NCI-H1417 treated with DMSO at 0.1 percent for 48 hours (cell line): ENCODE measurements around the gene WDR35.

Experiments
- DNase-seq: peaks from one replicate; lab custom pipeline; 2025; lab: John Stamatoyannopoulos, UW

WDR35 gene

DNA sequence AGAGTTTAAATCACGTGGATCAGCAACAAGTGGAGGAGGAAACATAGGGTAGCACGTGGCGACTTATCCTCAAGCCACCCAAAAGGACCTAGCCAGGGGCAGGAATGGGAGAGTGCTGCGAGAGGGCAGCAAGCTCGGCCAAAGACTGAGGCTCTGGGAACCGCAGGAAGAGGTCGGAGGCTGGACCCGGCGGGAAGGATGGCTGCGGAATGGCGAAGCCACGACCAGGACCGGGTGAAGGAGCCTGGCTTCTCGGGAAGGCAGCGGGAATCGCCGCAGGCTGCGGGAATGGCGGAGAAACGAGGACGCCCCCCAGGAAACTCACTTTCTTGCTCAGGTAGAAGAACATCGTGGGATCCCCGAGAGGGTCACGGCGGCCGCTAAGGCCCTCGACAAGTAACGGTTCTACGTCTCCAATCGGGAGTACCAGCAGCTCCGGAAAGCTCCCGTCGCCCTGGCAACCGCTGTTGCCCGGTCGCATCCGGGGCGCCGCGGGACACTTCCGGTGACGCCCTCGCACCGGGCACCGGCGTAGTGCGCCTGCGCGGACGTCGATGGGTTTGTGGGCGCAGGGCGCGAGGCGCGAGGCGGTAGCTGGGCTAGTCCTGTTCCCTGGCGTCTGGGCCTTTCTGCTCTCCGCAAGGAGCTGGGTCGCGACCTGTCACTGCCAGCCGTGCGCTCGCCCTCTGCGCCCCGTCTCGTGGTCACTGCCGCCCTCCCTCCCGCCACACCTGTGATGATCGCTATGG lies at the start of gene WDR35:
Gene WDR35 (minus strand): TSS at position 439 of the 749 bp plus-strand sequence. CDS start 90 bp downstream, at position 349.
- DNase-seq, result peak; percentile 67

DNA sequence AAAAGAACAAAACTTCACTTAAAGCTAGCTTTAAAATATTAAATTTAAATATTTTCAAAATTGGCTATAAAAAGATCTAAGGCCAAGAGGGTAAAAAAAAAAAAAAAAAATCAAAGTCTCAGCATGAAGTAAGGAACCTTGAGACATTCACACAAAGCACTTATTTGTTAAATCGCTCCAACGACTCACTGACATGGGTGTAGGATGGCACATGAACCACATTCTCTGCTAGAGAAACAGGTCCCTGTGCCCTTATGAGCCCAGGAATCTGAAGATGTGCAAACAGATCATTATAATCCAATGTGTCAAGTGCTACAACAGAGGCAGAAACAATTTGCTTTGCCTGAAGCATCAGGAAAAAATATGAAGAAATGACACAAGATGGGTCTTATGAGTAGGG lies 47.8 kb upstream of the WDR35 start:
- no peak for DNase-seq

DNA sequence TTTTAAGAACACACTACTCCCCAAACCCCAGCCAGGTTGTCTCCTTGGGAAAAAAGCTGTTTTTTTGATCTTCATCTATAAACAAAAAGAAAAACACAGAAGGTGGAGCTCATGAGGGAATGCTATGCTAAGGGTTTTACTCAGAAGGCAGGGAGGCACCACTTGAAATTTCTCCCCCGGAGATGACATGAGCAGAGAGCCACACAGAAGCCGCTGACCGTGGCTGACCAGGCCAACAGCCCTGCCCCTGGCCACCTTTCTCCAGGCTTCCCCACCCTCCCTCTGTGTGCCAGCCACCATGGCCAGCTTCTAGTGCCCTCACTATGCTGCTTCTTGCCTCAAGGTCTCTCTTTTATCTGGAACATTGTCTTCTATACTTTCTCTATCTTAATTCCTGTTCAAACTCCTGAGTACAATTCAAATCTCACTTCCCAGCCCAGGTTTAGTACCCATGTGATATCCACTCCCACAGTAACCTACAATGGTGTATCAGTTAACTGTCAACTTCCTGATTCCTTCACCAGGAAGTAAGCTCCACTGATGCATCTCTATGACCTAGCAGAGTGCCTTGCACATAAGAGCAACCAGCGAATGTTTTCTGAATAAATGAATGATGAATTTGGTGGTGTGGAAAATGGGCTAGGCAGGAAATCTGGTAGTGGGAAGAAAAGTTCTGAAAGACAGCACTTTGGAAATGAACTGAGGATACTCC lies 46.2 kb upstream of the WDR35 start:
- no peak for DNase-seq

DNA sequence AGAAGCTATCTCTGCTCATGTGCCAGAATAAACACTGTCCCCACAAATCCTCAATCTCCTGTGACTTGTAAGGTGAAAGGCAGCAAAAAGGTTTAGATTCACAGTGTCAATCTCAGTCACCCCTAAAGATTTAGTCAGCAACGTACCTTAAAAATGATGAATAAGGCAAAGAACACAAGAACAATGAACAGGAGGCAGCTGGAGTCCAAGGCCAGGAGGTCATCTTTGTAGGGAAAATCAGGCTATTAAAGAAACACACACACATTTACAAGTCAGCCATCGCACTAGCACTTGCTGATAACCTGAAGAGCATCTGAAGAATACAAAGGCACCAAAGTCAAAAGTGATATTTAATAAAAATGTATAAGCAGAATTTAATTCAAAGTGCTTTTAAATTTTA lies 44.9 kb upstream of the WDR35 start:
- DNase-seq, result no peak

DNA sequence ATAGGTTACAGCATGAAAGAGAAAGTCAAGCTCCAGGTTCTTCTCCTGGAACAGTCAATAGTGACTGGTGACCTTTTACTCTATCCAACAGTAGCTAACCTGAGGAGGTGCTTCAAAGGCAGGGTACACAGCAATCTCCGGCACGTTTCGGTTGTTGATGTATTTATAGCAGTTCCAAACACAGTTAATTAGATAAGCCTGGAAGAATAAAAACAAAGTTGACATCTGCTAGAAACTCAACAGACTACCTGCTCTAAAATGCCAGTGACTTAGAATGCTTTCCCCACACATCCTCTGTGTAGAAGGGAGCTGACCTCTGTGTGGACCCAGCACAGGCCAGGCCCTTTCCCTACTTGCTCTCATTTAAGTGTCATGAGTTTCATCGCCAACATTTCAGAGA lies 44.3 kb upstream of the WDR35 start:
- DNase-seq, result no peak

DNA sequence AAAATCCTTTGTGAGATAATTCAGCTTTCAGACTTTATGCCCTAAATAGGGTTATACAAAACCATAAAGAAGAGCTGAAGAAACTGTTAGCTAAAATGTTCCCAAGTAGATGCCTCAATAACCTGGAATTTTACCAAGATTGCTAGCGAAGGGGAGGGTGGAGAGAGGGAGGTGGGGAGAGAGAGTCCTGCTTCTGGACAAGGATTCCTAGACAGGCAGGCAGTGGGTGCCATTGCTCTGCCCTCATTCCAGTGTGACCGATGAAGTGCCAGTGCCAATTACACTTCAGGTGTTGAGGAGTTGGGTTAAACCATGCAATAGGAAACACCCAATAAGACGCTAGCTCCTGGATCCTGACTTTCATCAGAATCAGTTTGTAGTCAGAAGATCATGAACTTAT lies 43.4 kb upstream of the WDR35 start:
- DNase-seq, result no peak

DNA sequence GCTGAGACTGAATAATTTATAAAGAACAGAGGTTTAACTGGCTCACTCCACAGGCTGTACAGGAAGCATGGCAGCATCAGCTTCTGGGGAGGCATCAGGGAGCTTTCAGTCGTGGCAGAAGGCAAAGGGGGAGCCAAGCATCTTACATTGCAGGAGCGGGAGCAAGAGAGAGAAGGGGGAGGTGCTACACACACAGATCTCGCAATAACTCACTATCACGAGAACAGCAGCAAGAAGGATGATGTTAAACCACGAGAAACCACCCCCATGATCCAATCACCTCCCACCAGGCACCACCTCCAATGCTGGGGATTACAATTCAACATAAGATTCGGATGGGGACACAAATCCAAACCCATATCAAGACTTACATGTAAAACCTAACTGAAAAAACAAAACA lies 40.3 kb upstream of the WDR35 start:
- no peak for DNase-seq

DNA sequence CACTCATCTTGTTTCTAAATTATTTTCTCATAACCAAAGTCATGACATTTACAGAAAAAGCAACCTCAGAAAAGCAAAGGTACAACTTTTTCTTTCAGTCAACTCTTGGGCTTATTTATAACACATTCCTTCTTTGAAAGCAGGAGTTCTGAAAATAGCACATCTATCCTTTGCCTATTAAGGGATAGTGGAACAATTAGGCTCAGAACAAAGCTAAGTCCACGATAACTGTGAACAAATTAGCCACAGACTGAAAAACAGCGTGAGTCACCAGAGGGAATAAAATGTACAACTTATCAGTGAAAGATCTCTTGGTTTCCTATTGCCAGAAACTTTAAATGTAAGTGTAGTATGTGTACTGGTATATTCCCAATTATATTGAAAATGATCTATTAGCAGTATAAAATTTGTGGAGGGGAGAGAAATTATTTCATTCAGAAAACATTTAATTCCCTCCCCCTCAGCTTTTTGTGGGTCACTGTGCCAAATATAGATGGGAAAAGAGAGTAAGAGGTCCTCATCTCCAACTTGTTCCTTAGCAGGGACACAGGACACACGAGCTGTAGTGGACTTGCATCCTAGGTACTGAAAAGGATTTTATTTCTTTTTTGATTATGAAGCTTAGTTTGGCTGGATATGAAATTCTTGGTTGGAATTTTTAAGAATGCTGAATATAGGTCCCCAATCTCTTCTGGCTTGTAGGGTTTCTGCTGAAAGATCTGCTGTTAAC lies 38.0 kb upstream of the WDR35 start:
- DNase-seq, result no peak

DNA sequence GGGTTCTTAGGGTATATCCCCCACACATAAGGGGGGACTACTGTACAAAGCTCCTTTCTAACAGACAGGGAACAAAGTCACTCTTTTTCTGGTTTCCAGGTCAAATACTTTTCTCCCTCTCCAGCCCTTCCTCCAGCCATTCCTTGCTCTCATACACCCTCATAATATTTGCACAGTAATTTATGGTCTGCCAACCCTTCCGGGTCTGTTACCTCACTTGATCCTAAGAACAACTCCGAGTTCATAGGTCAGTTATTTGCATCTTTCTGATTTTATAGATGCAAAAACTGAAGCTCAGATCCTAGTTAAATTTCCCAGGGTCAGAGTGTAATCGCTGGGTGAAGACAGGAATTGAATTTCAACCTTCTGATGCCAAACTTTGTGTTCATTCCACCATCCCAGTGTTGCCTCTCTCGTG lies 37.4 kb upstream of the WDR35 start:
- DNase-seq, result no peak

DNA sequence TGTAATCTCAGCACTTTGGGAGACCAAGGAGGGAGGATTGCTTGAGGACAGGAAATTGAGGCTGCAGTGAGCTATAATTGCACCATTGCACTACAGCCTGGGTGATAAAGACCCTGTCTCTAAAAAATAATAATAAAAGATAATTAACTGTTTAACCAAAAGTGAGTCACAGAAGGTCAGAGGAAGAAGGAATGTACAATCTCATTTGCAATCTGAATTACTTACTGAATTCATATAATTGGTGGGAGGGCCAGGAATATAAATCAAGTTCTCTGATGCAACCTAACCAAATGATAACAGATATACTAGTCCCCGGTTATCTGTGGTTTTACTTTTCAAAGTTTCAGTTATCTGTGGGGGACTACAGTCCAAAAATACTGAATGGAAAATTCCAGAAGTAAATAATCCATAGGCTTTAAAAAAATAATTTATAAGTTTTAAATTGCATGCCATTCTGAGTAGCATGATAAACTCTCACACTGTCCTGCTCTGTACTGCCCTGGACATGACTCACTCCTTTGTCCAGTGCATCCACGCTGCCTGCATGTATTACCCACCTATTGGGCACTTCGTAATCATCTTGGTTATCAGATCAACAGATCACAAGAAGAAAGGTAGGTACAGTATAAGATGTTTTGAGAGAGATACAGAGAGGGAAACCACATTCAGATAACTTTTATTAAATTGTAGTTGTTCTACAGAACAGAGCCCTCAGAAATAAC lies 35.3 kb upstream of the WDR35 start:
- DNase-seq, result no peak

DNA sequence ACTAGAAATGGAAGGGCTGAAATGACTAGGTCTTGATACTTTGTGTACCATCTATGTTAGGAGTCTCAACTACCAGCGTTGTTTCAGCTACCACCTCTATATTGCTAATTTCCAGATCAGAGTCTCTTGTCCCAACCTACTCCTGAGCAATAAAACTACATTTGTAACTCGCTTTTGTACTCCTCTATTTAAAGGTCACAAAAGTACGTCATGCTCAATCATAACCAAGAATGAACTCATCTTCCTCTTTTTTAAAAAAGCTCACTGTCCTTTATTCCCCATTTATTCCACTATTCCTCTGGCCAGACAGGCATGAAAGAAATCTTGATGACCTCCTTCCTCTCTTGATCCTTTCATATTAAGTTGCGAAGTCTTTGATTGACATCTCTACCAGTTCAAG lies 33.8 kb upstream of the WDR35 start:
- DNase-seq, result no peak

DNA sequence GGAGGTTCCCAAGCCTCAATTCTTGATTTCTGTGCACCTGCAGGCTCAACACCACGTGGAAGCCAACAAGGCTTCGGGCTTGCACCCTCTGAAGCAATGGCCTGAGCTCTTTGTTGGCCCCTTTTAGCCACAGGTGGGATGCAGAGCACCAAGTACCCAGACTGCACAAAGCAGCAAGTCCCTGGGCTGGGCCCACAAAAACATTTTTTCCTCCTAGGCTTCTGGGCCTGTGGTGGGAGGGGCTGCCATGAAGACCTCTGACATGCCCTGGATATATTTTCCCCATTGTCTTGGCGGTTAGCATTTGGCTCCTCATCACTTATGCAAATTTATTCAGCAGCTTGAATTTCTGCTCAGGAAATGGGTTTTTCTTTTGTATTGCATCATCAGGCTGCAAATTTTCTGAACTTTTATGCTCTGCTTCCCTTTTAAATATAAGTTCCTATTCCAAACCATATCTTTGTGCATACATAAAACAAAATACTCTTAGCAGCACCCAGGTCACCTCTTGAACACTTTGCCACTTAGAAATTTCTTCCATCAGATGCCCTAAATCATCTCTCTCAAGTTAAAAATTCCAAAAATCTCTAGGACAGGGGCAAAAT lies 31.6 kb upstream of the WDR35 start:
- DNase-seq, result no peak

DNA sequence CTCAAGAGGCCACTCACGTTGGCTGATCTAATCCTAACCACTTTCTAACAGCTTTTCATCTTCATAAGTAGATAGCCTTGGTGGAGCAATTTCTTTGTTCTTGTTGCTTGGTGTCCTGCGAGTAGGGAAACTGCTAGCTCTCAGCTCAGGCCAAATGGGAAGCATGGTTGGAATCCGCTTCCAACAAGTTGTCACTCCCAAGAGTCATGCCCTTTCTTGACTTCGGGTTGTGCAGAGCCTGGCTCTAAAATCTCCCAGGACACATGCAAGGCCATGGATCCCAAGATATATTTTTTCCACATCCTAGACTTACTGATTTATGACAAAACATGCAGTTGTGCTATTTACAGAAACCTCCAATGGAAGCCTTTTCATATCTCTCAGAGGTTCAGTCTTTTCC lies 29.8 kb upstream of the WDR35 start:
- no peak for DNase-seq

DNA sequence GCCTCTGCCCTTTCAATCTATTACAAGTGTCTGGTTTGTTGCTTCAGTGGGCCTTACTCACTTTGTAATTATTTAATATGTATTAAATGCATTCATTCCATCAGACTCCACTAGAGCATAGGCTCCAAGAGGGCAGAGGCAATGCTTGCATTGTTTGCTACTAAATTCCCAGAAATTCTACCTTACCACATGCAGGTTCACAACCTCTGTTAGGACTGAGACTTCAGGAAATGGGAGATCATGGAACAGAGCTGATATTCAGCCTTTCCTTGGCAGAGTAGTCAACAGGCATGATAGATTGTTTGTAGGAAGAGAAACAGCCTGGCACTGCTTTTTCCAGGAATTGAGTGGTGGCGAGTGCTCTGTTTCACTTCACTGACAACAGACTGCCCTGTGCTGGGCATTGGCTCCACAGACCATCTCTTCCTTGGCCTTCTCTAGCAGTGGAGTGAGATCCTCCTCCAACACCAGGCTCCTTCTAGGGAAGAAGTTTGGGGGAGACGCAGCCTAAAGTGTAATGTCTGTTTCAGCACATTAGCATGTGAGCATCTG lies 28.8 kb upstream of the WDR35 start:
- DNase-seq, result no peak

DNA sequence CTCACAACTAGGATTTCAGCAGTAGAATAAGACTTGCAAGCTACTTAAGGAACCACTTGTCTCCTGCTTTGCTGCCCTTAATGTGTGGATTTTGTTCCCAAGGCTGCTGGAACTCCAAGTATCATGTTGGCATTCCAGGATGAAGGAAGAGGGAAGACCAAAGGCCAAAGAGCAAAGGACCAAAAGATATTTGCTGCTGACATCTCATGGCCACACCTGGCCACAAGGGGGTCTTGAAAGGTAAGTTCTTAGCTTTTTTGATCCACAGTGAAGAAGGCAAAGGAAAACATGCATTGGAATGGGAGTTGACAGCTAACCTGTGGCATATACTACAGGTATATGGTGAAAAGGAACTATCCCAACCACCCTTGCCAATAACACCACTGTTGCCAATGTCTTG lies 26.4 kb upstream of the WDR35 start:
- DNase-seq, result no peak

DNA sequence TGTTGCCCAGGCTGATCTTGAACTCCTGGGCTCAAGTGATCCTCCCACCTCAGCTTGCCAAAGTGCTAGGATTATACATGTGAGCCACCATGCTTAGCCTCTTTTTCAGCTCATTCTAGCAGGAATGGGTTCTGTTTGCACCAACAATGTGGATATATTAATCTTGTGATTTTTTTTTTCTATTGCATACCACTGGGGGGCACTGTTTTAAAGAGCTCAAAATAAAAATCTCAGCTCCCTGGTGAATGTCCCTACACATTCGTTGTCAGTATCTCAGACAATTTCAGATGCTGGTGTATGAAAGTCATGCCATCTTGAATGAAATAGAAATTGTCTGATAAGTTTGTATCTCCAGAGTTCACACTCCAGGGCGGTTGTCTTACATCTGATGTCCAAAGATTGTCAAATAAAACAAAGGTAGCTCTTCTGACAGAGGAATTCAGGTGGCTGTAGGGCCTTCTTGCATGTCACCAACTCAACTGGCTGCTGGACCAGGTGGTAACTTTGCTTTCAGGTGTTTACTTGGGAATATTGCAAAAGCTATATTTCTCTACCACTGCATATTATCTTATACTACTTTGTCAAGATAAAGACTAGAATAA lies 25.7 kb upstream of the WDR35 start:
- DNase-seq, result no peak

DNA sequence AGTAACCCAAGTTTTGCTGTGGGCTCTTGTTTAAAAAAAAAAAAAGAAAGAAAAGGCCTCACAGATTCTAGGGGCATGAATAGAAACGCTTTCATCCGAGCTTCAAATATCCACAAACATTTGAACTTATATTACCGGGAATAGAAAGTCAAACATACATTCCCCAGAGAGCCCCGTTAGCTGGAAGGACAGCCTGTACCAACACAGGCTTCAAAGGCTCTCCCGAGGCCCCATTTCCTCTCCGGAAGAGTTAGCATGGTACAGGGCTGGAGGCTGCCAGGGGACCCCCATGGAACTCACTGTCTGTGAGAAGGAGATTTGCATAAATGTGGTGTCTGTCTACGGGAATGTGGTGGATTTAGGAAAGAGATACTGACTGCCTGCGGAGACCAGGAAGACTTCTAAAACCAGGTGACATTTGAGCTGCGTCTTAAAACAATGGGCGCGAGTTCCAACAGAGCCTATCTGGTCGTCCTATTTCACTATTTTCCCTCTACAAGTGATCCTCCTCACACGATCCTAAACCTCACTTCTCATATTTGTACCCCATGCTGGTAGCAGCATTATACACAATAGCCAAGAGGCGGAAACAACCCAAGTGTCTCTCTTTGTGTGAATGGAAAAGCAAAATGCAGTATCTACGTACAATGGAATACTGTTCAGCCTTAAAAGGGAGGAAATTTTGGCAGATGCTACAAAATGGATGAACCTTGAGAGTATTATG lies 23.4 kb upstream of the WDR35 start:
- DNase-seq, result no peak

DNA sequence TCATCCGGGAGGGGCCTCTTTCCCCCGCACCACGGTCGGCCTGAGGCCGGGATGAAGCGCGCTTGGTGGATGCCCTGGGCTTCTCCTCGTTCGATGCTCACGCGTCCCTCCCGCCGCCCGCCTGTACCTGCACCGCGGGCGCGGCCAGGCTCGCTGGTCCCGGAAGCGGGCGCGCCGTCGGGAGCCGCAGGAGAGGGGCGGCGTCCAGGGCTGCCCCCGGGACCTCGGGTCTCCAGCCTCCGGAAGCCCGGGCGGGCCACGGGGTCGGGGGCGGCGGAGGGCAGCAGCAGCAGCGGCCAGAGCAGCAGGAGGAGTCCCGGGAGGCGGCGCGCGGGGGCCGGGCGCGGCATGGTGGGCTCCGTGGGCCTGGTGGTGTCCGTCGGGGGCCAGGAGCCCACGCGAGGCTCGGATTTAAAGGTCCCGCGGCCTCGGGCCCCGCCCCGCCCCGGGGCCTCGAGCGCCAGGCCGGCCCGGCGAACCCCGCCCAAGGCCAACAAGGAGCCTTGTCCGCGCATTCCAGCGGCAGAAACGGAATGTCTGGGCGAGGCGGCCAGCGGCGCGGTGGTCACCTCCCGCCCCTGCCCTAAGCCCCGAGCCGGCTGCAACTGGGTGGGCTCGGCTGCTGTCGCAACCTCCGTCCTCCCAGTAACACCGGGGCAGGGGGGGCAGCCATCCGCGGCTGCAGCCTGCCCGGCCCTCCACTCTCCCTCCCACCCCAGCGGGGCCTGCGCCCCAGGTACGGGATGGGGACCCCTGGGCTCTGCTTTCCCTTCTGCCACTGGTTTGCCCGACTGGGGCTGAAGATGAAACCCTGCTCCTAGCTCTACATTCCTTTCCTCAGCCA lies 22.6 kb upstream of the WDR35 start, which contains the start of gene MATN3:
Gene MATN3 (minus strand): TSS at position 387 of the 844 bp plus-strand sequence. CDS start 37 bp downstream, at position 350.
- DNase-seq, result no peak

DNA sequence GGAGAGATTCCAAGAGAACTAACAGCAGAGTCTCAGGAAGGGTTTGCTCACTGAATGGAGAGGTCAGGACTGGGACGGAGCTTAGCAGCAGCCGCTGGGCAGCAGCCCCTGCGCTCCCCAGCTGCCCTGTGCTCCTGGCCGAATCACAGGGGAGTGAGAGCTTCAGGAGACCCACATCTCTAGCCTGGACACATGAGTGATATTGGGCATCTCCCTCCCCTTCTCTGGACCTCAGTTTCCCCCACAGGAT lies 22.1 kb upstream of the WDR35 start:
- no peak for DNase-seq
